ENCODE data around the gene VWA3A.

The VWA3A gene

GRCh38 chr16:22190081-22190775 lies 97.9 kb downstream of the VWA3A start:
- peak; percentile 100 for DNase-seq (ENCODE audit: low read depth)
- no peak for TF ChIP-seq CTCF (conservative IDR thresholded peaks at IDR 0.05; ENCODE audit: low read depth, low read length)
- H3K4me3 ChIP-seq (ENCODE audit: low read depth, low read length) = peak overlapping the region; percentile 70

GRCh38 chr16:22190776-22191531 lies 98.6 kb downstream of the VWA3A start:
- peak; percentile 100 for DNase-seq (ENCODE audit: low read depth)
- H3K4me3 ChIP-seq (ENCODE audit: low read depth, low read length) = peak overlapping the region; percentile 69

GRCh38 chr16:22191532-22192260 lies 99.4 kb downstream of the VWA3A start:
- peak; percentile 46 for DNase-seq (ENCODE audit: low read depth)
- no peak for TF ChIP-seq CTCF (conservative IDR thresholded peaks at IDR 0.05; ENCODE audit: low read depth, low read length)

More at GRCh38 chr16:22190776-22191531, 98.6 kb downstream of the VWA3A start:
- no peak for TF ChIP-seq CTCF (conservative IDR thresholded peaks at IDR 0.05; ENCODE audit: low read depth, low read length)

GRCh38 chr16:22192261-22193062 lies 100.1 kb downstream of the VWA3A start:
- H3K4me3 ChIP-seq (ENCODE audit: low read depth, low read length) = peak overlapping the region; percentile 39
- TF ChIP-seq CTCF (conservative IDR thresholded peaks at IDR 0.05; ENCODE audit: low read depth, low read length) = no peak
- peak; percentile 98 for DNase-seq (ENCODE audit: low read depth)

More at GRCh38 chr16:22191532-22192260, 99.4 kb downstream of the VWA3A start:
- H3K4me3 ChIP-seq (ENCODE audit: low read depth, low read length) = peak overlapping the region; percentile 69

DNA sequence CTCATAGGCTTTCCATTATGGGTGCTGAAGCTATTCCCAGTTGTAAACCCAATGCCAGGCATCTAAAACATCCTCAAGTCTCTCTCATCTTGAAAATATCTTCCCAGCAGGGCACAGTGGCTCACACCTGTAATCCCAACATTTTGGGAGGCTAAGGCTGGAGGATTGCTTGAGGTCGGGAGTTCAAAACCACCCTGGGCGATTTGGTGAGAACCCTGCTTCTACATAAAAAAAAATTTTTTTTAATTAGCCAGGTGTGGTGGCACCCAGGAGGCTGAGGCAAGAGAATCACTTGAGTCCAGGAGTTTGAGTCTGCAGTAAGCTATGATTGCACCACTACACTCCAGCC lies 100.7 kb downstream of the VWA3A start:
- H3K4me3 ChIP-seq (ENCODE audit: low read depth, low read length) = no peak overlapping the region
- DNase-seq (ENCODE audit: low read depth) = no peak
- no peak for TF ChIP-seq CTCF (conservative IDR thresholded peaks at IDR 0.05; ENCODE audit: low read depth, low read length)

DNA sequence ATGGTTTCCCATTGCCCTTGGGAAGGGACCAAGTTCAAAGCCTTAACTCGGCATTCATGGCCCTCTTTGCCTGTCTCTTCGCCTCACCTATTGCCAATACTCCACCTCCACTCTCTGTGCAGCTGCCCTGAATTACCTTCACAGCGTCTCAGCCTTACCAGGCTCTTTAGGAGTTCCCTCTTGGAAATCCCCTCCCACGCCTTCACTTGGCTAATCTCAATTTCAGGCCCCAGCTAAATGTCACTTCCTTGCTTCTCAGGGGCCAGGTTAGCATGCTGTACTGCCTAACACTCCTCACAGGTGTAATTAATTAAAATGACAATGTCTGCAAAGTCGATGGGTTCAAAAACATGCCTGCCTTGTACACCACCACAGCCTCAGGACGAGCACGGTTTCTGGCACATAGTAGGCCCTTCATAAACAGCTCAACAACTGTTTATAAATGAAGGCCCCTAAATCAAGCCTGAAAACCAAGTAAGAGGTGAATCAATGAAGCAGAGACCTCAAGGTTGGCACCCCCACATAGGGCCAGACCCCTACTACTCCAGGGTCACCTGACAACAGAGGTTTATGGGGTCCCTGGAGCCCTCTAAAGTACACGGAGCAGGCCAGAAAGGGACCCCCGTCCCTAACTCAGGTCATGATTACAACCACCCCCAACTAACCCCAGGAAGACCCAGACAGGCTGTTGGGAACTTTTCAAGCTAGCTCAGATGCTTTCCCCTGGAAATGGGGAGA lies 102.5 kb downstream of the VWA3A start:
- no peak overlapping the region for H3K4me3 ChIP-seq (ENCODE audit: low read depth, low read length)
- DNase-seq (ENCODE audit: low read depth) = no peak
- no peak for TF ChIP-seq CTCF (conservative IDR thresholded peaks at IDR 0.05; ENCODE audit: low read depth, low read length)
